ENCODE data around the gene OR1L8. TPM values are rescaled to one million over a fixed set of nuclear protein-coding genes. Genes with fewer than 3 reads are reported as not detected.
"Not testable (repeated sequence)": the region's sequence is repeated elsewhere in the genome, so short reads cannot be mapped to it uniquely, and the experiment has no call there.

Gene OR1L8
- total and polyA plus RNA-seq, 2 experiments from 2014 or later: not detected

- Histone ChIP-seq H3K4me2 (no peak overlapping the region), H2AFZ (no peak overlapping the region), H3K27me3 (ENCODE audit: insufficient read depth) (no peaks in the 10 kb centered on the region), H4K20me1 (replicated peaks; ENCODE audit: insufficient read depth) (no peaks in the 10 kb centered on the region), H3F3A (replicated peaks; ENCODE audit: low read depth) (no peaks in the 10 kb centered on the region), H3K79me2 (replicated peaks; ENCODE audit: insufficient read depth) (no peaks in the 10 kb centered on the region), H3K9me2 (ENCODE audit: insufficient read depth) (no peaks in the 10 kb centered on the region), H3K27ac (ENCODE audit: low read depth) (no peak overlapping the region), H3K36me3 (ENCODE audit: insufficient read depth) (no peaks in the 10 kb centered on the region), H3K4me1 (ENCODE audit: insufficient read depth) (no peaks in the 10 kb centered on the region), H3K4me3 (no peak overlapping the region)
- no peak overlapping the region for H3K4me3 Mint-ChIP-seq
- peaks cover 12% of the 10 kb centered on the region for H3K27me3 Mint-ChIP-seq (ENCODE audit: insufficient read depth, low read depth, poor library complexity)
- no peaks in the 10 kb centered on the region for H3K4me1 Mint-ChIP-seq
- H3K9me3 Mint-ChIP-seq: peaks cover 89% of the 10 kb centered on the region
- no peak for TF ChIP-seq JUNB (IDR thresholded peaks at IDR 0.05; ENCODE audit: unreplicated experiment)
- TF ChIP-seq ZNF114 (CRISPR knock-in tag; IDR thresholded peaks at IDR 0.05): no peak
- no peak for TF ChIP-seq ETS1 (IDR thresholded peaks at IDR 0.05)
- TF ChIP-seq EZH2 (IDR thresholded peaks at IDR 0.05; ENCODE audit: low read depth, unreplicated experiment): no peak
- DNase-seq (ENCODE audit: low spot score) (no peak), ATAC-seq (no peak)
- no peak overlapping the region for H3K27ac Mint-ChIP-seq
- peaks cover 24% of the 10 kb centered on the region for H3K36me3 Mint-ChIP-seq (ENCODE audit: low read depth)
These were observed 47.0 kb downstream of the OR1L8 start for GRCh38 chr9:122536134-122536533.

- H3K4me1 ChIP-seq (ENCODE audit: insufficient read depth); H3K4me3 Mint-ChIP-seq; H3K27ac ChIP-seq (ENCODE audit: low read depth); H3K79me2 ChIP-seq (replicated peaks; ENCODE audit: insufficient read depth); H3K36me3 ChIP-seq (ENCODE audit: insufficient read depth); H3K4me3 ChIP-seq; ATAC-seq; H3F3A ChIP-seq (replicated peaks; ENCODE audit: low read depth); H3K4me2 ChIP-seq; H3K9me2 ChIP-seq (ENCODE audit: insufficient read depth); DNase-seq (ENCODE audit: low spot score); H2AFZ ChIP-seq; H4K20me1 ChIP-seq (replicated peaks; ENCODE audit: insufficient read depth); H3K4me1 Mint-ChIP-seq; H3K27ac Mint-ChIP-seq; H3K27me3 ChIP-seq (ENCODE audit: insufficient read depth): not testable (repeated sequence)
- peaks cover 97% of the 10 kb centered on the region for H3K9me3 Mint-ChIP-seq
- H3K27me3 Mint-ChIP-seq (ENCODE audit: insufficient read depth, low read depth, poor library complexity): peaks cover 12% of the 10 kb centered on the region
- H3K36me3 Mint-ChIP-seq (ENCODE audit: low read depth): peaks cover 35% of the 10 kb centered on the region
These were observed 52.0 kb downstream of the OR1L8 start for GRCh38 chr9:122531157-122531556.

- H3K4me1 Mint-ChIP-seq: no peaks in the 10 kb centered on the region
- no peak for ATAC-seq
- H3K27me3 ChIP-seq (ENCODE audit: insufficient read depth): no peaks in the 10 kb centered on the region
- H2AFZ ChIP-seq: no peak within 1 kb of the TSS
- no peaks in the 10 kb centered on the region for H3F3A ChIP-seq (replicated peaks; ENCODE audit: low read depth)
- no peak within 1 kb of the TSS for H3K4me3 Mint-ChIP-seq
- peaks cover 91% of the 10 kb centered on the region for H3K9me3 Mint-ChIP-seq
- H3K79me2 ChIP-seq (replicated peaks; ENCODE audit: insufficient read depth): no peaks in the 10 kb centered on the region
- no peaks in the 10 kb centered on the region for H4K20me1 ChIP-seq (replicated peaks; ENCODE audit: insufficient read depth)
- no peak within 1 kb of the TSS for H3K4me2 ChIP-seq
- no peak within 1 kb of the TSS for H3K27ac ChIP-seq (ENCODE audit: low read depth)
- H3K4me3 ChIP-seq: no peak within 1 kb of the TSS
- H3K36me3 ChIP-seq (ENCODE audit: insufficient read depth): no peaks in the 10 kb centered on the region; the same call in 1 of the 2 replicates
- H3K9me2 ChIP-seq (ENCODE audit: insufficient read depth): no peaks in the 10 kb centered on the region
- no peaks in the 10 kb centered on the region for H3K4me1 ChIP-seq (ENCODE audit: insufficient read depth)
- no peak within 1 kb of the TSS for H3K27ac Mint-ChIP-seq
- peaks cover 17% of the 10 kb centered on the region for H3K36me3 Mint-ChIP-seq (ENCODE audit: low read depth)
- H3K27me3 Mint-ChIP-seq (ENCODE audit: insufficient read depth, low read depth, poor library complexity): peaks cover 1% of the 10 kb centered on the region
- no peak for DNase-seq (ENCODE audit: low spot score)
- TF ChIP-seq JUNB (IDR thresholded peaks at IDR 0.05; ENCODE audit: unreplicated experiment) (no peak), ZNF462 (CRISPR knock-in tag; IDR thresholded peaks at IDR 0.05) (no peak), STAT1 (IDR thresholded peaks at IDR 0.05; ENCODE audit: unreplicated experiment) (no peak), EZH2phosphoT487 (IDR thresholded peaks at IDR 0.05; ENCODE audit: unreplicated experiment) (no peak), CTCF (conservative IDR thresholded peaks at IDR 0.05; ENCODE audit: low read depth in 2 of 2) (no peak), POLR2AphosphoS5 (IDR thresholded peaks at IDR 0.05; ENCODE audit: low read depth) (no peak)
These were observed 56.0 kb downstream of the OR1L8 start, which contains the start of gene OR1N1 for GRCh38 chr9:122527193-122527592. Gene OR1N1 (minus strand): TSS chr9:122527293. CDS start chr9:122527293, 0 bp downstream.
